ENCODE measurements around the gene KCNG4. TPM values are rescaled to one million over a fixed set of nuclear protein-coding genes. Genes with fewer than 3 reads are reported as not detected.

The KCNG4 gene
- total and polyA plus RNA-seq, 2 of the 8 experiments (the other 6 are each of a cell fraction or from before 2014, with no cell fraction given), result not detected

DNA sequence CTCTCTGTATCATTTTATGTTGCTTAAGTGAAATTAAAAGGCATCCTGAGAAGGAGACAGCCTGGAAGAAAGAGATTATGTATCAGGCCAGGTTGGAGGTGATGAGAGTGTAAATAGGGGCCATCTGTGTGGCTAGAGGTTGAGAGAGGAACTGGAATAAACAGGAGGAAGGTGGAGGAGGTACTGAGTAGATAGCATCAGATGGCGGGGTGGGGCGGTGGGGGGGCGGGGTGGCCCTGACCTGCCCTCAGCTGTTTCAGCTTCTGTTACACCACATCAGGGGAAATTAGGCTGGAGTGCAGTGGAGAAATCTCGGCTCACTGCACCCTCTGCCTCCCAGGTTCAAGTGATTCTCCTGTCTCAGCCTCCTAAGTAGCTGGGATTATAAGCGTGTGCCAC is 6.9 kb upstream of the KCNG4 start:
- DNase-seq (ENCODE audit: low read depth in 1 of 2, low spot score in 2 of 2), result no peak
- Histone ChIP-seq H2AFZ (ENCODE audit: low read length) (no peak overlapping the region), H2BK15ac (ENCODE audit: low read length) (no peak overlapping the region), H3K23ac (ENCODE audit: insufficient read length) (no peak overlapping the region), H3K4me3 (ENCODE audit: extremely low read depth in 1 of 4, insufficient read depth in 2 of 4, low read depth in 3 of 4, low read length in 4 of 4) (no peak overlapping the region), H3K79me1 (ENCODE audit: low read depth, low read length) (no peaks in the 10 kb centered on the region), H3K56ac (replicated peaks; ENCODE audit: insufficient read length, low read depth, low read length) (no peak overlapping the region), H2BK120ac (replicated peaks; ENCODE audit: low read depth, low read length) (no peak overlapping the region), H4K8ac (ENCODE audit: extremely low read depth, insufficient read depth, low read length) (no peak overlapping the region), H3K9me3 (ENCODE audit: insufficient read depth in 2 of 2, low read depth in 1 of 2, low read length in 1 of 2) (no peaks in the 10 kb centered on the region; a peak in 1 of 4 replicates), H3K4me2 (ENCODE audit: insufficient read depth in 1 of 2, low read depth in 2 of 2, low read length in 2 of 2) (no peak overlapping the region), H4K20me1 (replicated peaks in 1 of 2; ENCODE audit: control insufficient read depth in 1 of 2, insufficient read depth in 2 of 2, low read length in 2 of 2) (no peaks in the 10 kb centered on the region), H4K91ac (replicated peaks; ENCODE audit: insufficient read length, low read length) (no peak overlapping the region), H3K4me1 (replicated peaks in 1 of 4; ENCODE audit: control insufficient read depth in 3 of 4, insufficient read depth in 4 of 4, low read length in 3 of 4) (no peaks in the 10 kb centered on the region), H3K23me2 (ENCODE audit: low read depth, low read length) (no peaks in the 10 kb centered on the region), H3K9ac (replicated peaks in 1 of 4; ENCODE audit: extremely low read depth in 1 of 4, low read depth in 3 of 4, low read length in 3 of 4) (no peak overlapping the region), H2BK5ac (ENCODE audit: low read depth, low read length) (no peak overlapping the region), H3K18ac (ENCODE audit: extremely low read depth, low read length) (no peak overlapping the region), H3K27me3 (replicated peaks in 1 of 4; ENCODE audit: control insufficient read depth in 3 of 4, extremely low read depth in 1 of 4, insufficient read depth in 3 of 4, low read length in 3 of 4) (no peaks in the 10 kb centered on the region), H4K5ac (ENCODE audit: insufficient read length, low read depth, low read length) (no peak overlapping the region), H3K27ac (ENCODE audit: low read depth, low read length) (no peak overlapping the region), H3K14ac (ENCODE audit: insufficient read length) (no peak overlapping the region), H3K36me3 (ENCODE audit: control insufficient read depth in 2 of 4, insufficient read depth in 4 of 4, low read length in 3 of 4) (no peaks in the 10 kb centered on the region), H2BK12ac (ENCODE audit: low read depth, low read length) (no peak overlapping the region), H2BK20ac (ENCODE audit: low read length) (no peak overlapping the region), H2AK5ac (ENCODE audit: low read depth, low read length) (no peak overlapping the region), H3K79me2 (ENCODE audit: control insufficient read depth in 1 of 2, insufficient read depth in 2 of 2, low read length in 2 of 2) (no peaks in the 10 kb centered on the region), H3K4ac (replicated peaks; ENCODE audit: insufficient read length, low read depth, low read length) (no peak overlapping the region)
- 88% methylated on average over 3 of the region's 5 CpGs; no CpG with 5 or more reads in 1 of the 2 experiments for WGBS, 2 experiments (ENCODE audit: extremely low coverage in 1 of 2, insufficient coverage in 1 of 2, insufficient read length in 1 of 2, insufficient replicate concordance in 2 of 2, low coverage in 1 of 2, low lambda C conversion rate in 2 of 2, missing lambda C conversion rate in 1 of 2)
- ChIA-PET CTCF (ENCODE audit: partially characterized antibody) (interaction anchor here (0.6 to 1.7 kb wide), 3 partner anchors 15 to 237 kb away, joined by 3 to 7 read pairs (median 5); no protein-coding TSS in a partner anchor), POLR2A (ENCODE audit: partially characterized antibody) (no interaction called here)
- TF ChIP-seq BRCA1 (IDR thresholded peaks at IDR 0.05; ENCODE audit: low read depth, low read length) (no peak), RFX5 (IDR thresholded peaks at IDR 0.05; ENCODE audit: borderline replicate concordance, low read depth, low read length) (no peak), USF2 (IDR thresholded peaks at IDR 0.05; ENCODE audit: low read length) (no peak), SIX5 (IDR thresholded peaks at IDR 0.05; ENCODE audit: low read depth, low read length) (no peak)
- FAIRE-seq, result no peak

All from H1 (cell line).